ENCODE measurements around the gene SOCS1. TPM values are rescaled to one million over a fixed set of nuclear protein-coding genes. Genes with fewer than 3 reads are reported as not detected.

Gene SOCS1
- total RNA-seq, 2 donors from 2014 or later = 3.2 to 3.7 TPM

GRCh38 chr16:11254913-11255736 lies 879 bp downstream of the SOCS1 start:
- TF ChIP-seq CTCF (IDR thresholded peaks at IDR 0.05) = no peak
- Histone ChIP-seq H3K4me1 (peaks cover 8% of the 10 kb centered on the region), H3K4me3 (peak overlapping the region; percentile 93), H3K27me3 (no peaks in the 10 kb centered on the region), H3K9me3 (no peaks in the 10 kb centered on the region), H3K27ac (peak overlapping the region; percentile 96), H3K36me3 (no peaks in the 10 kb centered on the region), H3K9ac (ENCODE audit: low read depth in 2 of 2, low read length in 2 of 2) (peak overlapping the region; percentile 63 to 86)
- peak; percentile 49 for DNase-seq
- intact Hi-C loops (cut with DNase I) = loop anchor here (5.0 to 10.0 kb wide), 2 partner anchors 92 to 150 kb away; partner anchors contain the start of gene RMI2

- Histone ChIP-seq H3K36me3 (no peaks in the 10 kb centered on the region), H3K27me3 (no peaks in the 10 kb centered on the region), H3K9me3 (no peaks in the 10 kb centered on the region), H3K4me1 (peaks cover 8% of the 10 kb centered on the region), H3K27ac (peak overlapping the region; percentile 96), H3K9ac (ENCODE audit: low read depth in 2 of 2, low read length in 2 of 2) (peak overlapping the region; percentile 63 to 86), H3K4me3 (peak overlapping the region; percentile 93)
- TF ChIP-seq CTCF (IDR thresholded peaks at IDR 0.05) = no peak
- DNase-seq = no peak
- intact Hi-C loops (cut with DNase I) = loop anchor here (10.0 kb wide), 1 partner anchor 149 kb away; no protein-coding TSS in a partner anchor
These were observed 1.8 kb downstream of the SOCS1 start for GRCh38 chr16:11253995-11254912.

GRCh38 chr16:11253009-11253994 lies 2.7 kb downstream of the SOCS1 start:
- Histone ChIP-seq H3K27me3 (no peaks in the 10 kb centered on the region), H3K4me1 (peaks cover 8% of the 10 kb centered on the region), H3K27ac (no peak overlapping the region), H3K36me3 (no peaks in the 10 kb centered on the region), H3K4me3 (peak overlapping the region; percentile 12), H3K9ac (ENCODE audit: low read depth in 2 of 2, low read length in 2 of 2) (peak overlapping the region; percentile 12 to 32), H3K9me3 (no peaks in the 10 kb centered on the region)
- DNase-seq = no peak
- intact Hi-C loops (cut with DNase I) = loop anchor here (10.0 kb wide), 1 partner anchor 149 kb away; no protein-coding TSS in a partner anchor
- TF ChIP-seq CTCF (IDR thresholded peaks at IDR 0.05) = no peak

- DNase-seq = no peak
- TF ChIP-seq CTCF (IDR thresholded peaks at IDR 0.05) = no peak
- intact Hi-C loops (cut with DNase I) = loop anchor here (10.0 kb wide), 1 partner anchor 148 kb away; no protein-coding TSS in a partner anchor
- Histone ChIP-seq H3K36me3 (no peaks in the 10 kb centered on the region), H3K27ac (no peak overlapping the region), H3K4me1 (peaks cover 6% of the 10 kb centered on the region), H3K4me3 (no peak overlapping the region), H3K9ac (ENCODE audit: low read depth in 2 of 2, low read length in 2 of 2) (no peak overlapping the region), H3K9me3 (no peaks in the 10 kb centered on the region), H3K27me3 (no peaks in the 10 kb centered on the region)
These were observed 3.5 kb downstream of the SOCS1 start for GRCh38 chr16:11252482-11252931.

Measured in colonic mucosa (tissue), 4 donors.